BJ (cell line): Measurements from ENCODE around the gene CLEC16A. TPM values are rescaled to one million over a fixed set of nuclear protein-coding genes. Genes with fewer than 3 reads are reported as not detected.
A peak's percentile ranks its signal among the peaks of the same experiment; 100 is the strongest.

Experiments used
- CTCF ChIA-PET: fragments of 350-600 bp; formaldehyde crosslinking; extraction: SDS; loops from one replicate; lab custom pipeline; 2021; ENCODE audit warnings: antibody characterized with exemption, inconsistent platforms; lab: Yijun Ruan, JAX
- POLR2A ChIA-PET: fragments of 300-600 bp; sonication (Branson Sonifier 250); formaldehyde crosslinking; extraction: SDS; loops from one replicate; lab custom pipeline; 2021; ENCODE audit warnings: antibody characterized with exemption; lab: Charles Lee
- DNase-seq: peaks from one replicate; pipeline ENCODE4 v3.0.0-alpha.2; 2011; ENCODE audit warnings: low read depth
- H3K27me3 ChIP-seq: 2 replicates; pipeline ENCODE4 v1.6.0; 2011; ENCODE audit warnings: low read length; ENCODE audit not compliant: control insufficient read depth, insufficient read depth
- H3K36me3 ChIP-seq: 2 replicates; pipeline ENCODE4 v1.5.1; 2011; ENCODE audit warnings: low read length; ENCODE audit not compliant: control insufficient read depth, insufficient read depth
- H3K4me3 ChIP-seq: 2 replicates; pipeline ENCODE4 v1.5.1; 2011; ENCODE audit warnings: low read depth, mild to moderate bottlenecking, control low read depth, low read length
- CTCF ChIP-seq: IDR thresholded peaks from 2 replicates; pipeline ENCODE4 v1.5.1; 2011; ENCODE audit warnings: low read depth, mild to moderate bottlenecking, control low read depth, inconsistent platforms, low read length, moderate library complexity; ENCODE audit not compliant: insufficient read depth
- polyA plus RNA-seq: library from polyadenylated mRNA; depleted of rRNA; stranded (reverse); fragments of >200 nt; gene quantifications from 2 replicates; pipeline ENCODE4 v1.2.3, GENCODE V29; 2011

CLEC16A gene
- polyA plus RNA-seq, 1 experiment: 8.7 TPM

GRCh38 chr16:11104168-11105037 lies 160.0 kb downstream of the CLEC16A start:
- ChIA-PET POLR2A (interaction anchor here (0.6 kb wide), 2 partner anchors 9 to 25 kb away, joined by 3 to 9 read pairs; no protein-coding TSS in a partner anchor), CTCF (interaction anchor here (0.7 to 1.7 kb wide), 4 partner anchors 12 to 152 kb away, joined by 4 to 6 read pairs (median 4); partner anchors contain the start of gene SOCS1)
- TF ChIP-seq CTCF: no peak
- DNase-seq: no peak
- H3K36me3 ChIP-seq: no peaks in the 10 kb centered on the region
- H3K27me3 ChIP-seq: no peaks in the 10 kb centered on the region
- H3K4me3 ChIP-seq: no peak overlapping the region

- TF ChIP-seq CTCF: no peak
- Histone ChIP-seq H3K4me3 (no peak overlapping the region), H3K27me3 (no peaks in the 10 kb centered on the region), H3K36me3 (no peaks in the 10 kb centered on the region)
- POLR2A ChIA-PET: interaction anchor here (0.6 kb wide), 1 partner anchor 25 kb away, joined by 9 read pairs; no protein-coding TSS in a partner anchor
- peak; percentile 91 for DNase-seq
- CTCF ChIA-PET: interaction anchor here (0.7 to 1.7 kb wide), 4 partner anchors 13 to 151 kb away, joined by 4 to 6 read pairs (median 4); partner anchors contain the start of gene SOCS1
Measured at GRCh38 chr16:11105038-11105903, 160.9 kb downstream of the CLEC16A start.

- no peaks in the 10 kb centered on the region for H3K36me3 ChIP-seq
- H3K27me3 ChIP-seq: no peaks in the 10 kb centered on the region
- no peak for DNase-seq
- CTCF ChIA-PET: interaction anchor here (0.6 to 1.4 kb wide), 5 partner anchors 8 to 150 kb away, joined by 3 to 4 read pairs (median 3); no protein-coding TSS in a partner anchor
- no peak for TF ChIP-seq CTCF
- H3K4me3 ChIP-seq: no peak overlapping the region
- POLR2A ChIA-PET: no interaction called here
Measured at GRCh38 chr16:11106726-11107125, 162.4 kb downstream of the CLEC16A start.

- no peaks in the 10 kb centered on the region for H3K36me3 ChIP-seq
- no peak overlapping the region for H3K4me3 ChIP-seq
- ChIA-PET CTCF (interaction anchor here (1.4 kb wide), 1 partner anchor 26 kb away, joined by 3 read pairs; no protein-coding TSS in a partner anchor), POLR2A (no interaction called here)
- no peak for TF ChIP-seq CTCF
- H3K27me3 ChIP-seq: no peaks in the 10 kb centered on the region
- no peak for DNase-seq
Measured at GRCh38 chr16:11107780-11108465, 163.6 kb downstream of the CLEC16A start.
